ENCODE data around the gene CEP112. TPM values are rescaled to one million over a fixed set of nuclear protein-coding genes. Genes with fewer than 3 reads are reported as not detected.

CEP112 gene
- total RNA-seq, 1 donor from 2014 or later, result 14.5 TPM

- intact Hi-C loops (cut with micrococcal nuclease), result loop anchor here (10.0 kb wide), 1 partner anchor 195 kb away; no protein-coding TSS in a partner anchor
- H3K36me3 ChIP-seq, result peaks cover 37% of the 10 kb centered on the region
- DNase-seq, result no peak
- H3K4me1 ChIP-seq, result no peaks in the 10 kb centered on the region
- H3K27ac ChIP-seq (replicated peaks), result no peak overlapping the region
- TF ChIP-seq CTCF (IDR thresholded peaks at IDR 0.05; ENCODE audit: borderline replicate concordance), result no peak
- no peaks in the 10 kb centered on the region for H3K27me3 ChIP-seq (ENCODE audit: low read depth)
- H3K9me3 ChIP-seq (replicated peaks), result peaks cover 36% of the 10 kb centered on the region
- H3K4me3 ChIP-seq, result no peak overlapping the region
Observed at GRCh38 chr17:65959630-65960029, 232.3 kb downstream of the CEP112 start.

DNA sequence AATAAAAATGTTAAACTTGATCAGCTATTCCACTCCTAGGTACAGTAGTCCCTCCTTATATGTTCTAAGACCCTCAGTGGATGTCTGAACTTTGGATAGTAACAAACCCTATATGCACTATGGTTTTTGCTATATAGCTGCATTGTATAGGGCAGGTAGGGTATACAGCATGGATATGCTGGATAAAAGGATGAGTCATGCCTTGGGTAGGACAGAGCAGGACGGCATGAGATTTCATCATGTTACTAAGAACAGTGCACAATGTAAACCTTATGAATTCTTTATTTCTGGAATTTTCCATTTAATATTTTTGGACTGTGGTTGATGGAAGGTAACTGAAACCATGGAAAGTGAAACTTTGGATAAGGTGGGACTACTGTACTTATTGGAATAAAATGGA, 235.1 kb downstream of the CEP112 start:
- DNase-seq, result no peak
- H3K9me3 ChIP-seq (replicated peaks), result peaks cover 43% of the 10 kb centered on the region
- intact Hi-C loops (cut with micrococcal nuclease), result no loop called here
- peaks cover 41% of the 10 kb centered on the region for H3K36me3 ChIP-seq
- no peaks in the 10 kb centered on the region for H3K27me3 ChIP-seq (ENCODE audit: low read depth)
- no peaks in the 10 kb centered on the region for H3K4me1 ChIP-seq
- no peak for TF ChIP-seq CTCF (IDR thresholded peaks at IDR 0.05; ENCODE audit: borderline replicate concordance)
- H3K27ac ChIP-seq (replicated peaks), result no peak overlapping the region
- no peak overlapping the region for H3K4me3 ChIP-seq

DNA sequence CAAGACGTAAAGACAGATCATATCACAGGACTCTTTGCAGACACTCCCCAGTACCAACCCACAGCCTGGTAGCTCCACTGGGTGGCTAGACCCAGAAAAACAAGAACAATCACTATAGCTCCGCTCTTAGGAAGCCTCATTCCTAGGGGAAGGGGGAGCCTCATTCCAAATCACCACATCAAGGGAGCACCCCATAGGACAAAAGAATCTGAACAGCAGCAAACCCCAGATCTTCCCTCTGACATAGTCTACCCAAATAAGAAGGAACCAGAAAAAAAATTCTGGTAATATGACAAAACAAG, 237.8 kb downstream of the CEP112 start:
- TF ChIP-seq CTCF (IDR thresholded peaks at IDR 0.05; ENCODE audit: borderline replicate concordance), result no peak
- H3K9me3 ChIP-seq (replicated peaks), result peaks cover 42% of the 10 kb centered on the region
- intact Hi-C loops (cut with micrococcal nuclease), result no loop called here

DNA sequence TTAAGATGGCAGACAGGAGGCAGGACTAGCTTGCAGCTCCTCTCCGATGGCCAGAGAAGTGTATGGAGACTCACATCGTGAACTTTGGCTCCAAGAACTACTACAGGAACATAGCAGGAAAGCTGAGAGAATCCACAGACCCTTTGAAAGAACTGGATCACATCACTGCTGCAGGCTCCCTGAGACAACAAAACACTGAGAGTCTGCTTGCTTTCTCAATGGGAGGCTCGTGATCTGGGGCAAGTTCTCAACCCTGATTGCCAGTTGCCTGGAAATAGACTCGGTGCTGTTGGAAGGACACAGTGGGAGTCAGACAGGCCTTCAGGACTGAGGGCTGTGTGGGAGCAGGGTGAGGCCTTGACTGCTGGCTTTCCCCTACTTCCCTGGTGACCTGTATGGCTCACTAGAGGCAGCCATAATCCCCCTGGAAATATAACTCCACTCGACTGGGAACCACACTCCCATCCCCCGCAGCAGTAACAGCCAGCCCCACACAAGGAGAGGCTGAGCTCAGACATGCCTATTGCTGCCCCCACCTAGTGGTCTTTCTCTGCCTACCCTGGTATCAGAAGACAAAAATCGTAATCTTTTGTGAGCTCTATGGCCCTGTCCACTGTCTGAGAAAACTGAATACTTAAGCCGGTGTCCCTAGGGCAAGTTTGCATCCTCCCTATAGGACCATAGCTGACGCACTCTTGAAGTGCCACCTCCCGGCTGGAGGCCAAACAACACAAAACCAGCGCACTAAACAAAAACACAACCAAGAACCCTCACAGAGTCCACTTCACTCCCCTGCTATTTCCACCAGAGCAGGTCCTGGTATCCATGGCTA, 238.4 kb downstream of the CEP112 start:
- TF ChIP-seq CTCF (IDR thresholded peaks at IDR 0.05; ENCODE audit: borderline replicate concordance), result no peak
- intact Hi-C loops (cut with micrococcal nuclease), result no loop called here
- DNase-seq, result no peak
- no peaks in the 10 kb centered on the region for H3K27me3 ChIP-seq (ENCODE audit: low read depth)
- H3K4me1 ChIP-seq, result no peaks in the 10 kb centered on the region
- H3K36me3 ChIP-seq, result peaks cover 22% of the 10 kb centered on the region
- H3K4me3 ChIP-seq, result no peak overlapping the region
- peaks cover 36% of the 10 kb centered on the region for H3K9me3 ChIP-seq (replicated peaks)
- H3K27ac ChIP-seq (replicated peaks), result no peak overlapping the region

More for the DNA sequence above, 237.8 kb downstream of the CEP112 start:
- no peaks in the 10 kb centered on the region for H3K27me3 ChIP-seq (ENCODE audit: low read depth)
- DNase-seq, result no peak
- no peak overlapping the region for H3K4me3 ChIP-seq
- H3K36me3 ChIP-seq, result peaks cover 28% of the 10 kb centered on the region
- H3K4me1 ChIP-seq, result no peaks in the 10 kb centered on the region
- H3K27ac ChIP-seq (replicated peaks), result no peak overlapping the region

- intact Hi-C loops (cut with micrococcal nuclease), result no loop called here
- H3K36me3 ChIP-seq, result peaks cover 14% of the 10 kb centered on the region
- no peak overlapping the region for H3K4me3 ChIP-seq
- H3K27ac ChIP-seq (replicated peaks), result no peak overlapping the region
- no peak for DNase-seq
- peaks cover 27% of the 10 kb centered on the region for H3K9me3 ChIP-seq (replicated peaks)
- H3K27me3 ChIP-seq (ENCODE audit: low read depth), result no peaks in the 10 kb centered on the region
- TF ChIP-seq CTCF (IDR thresholded peaks at IDR 0.05; ENCODE audit: borderline replicate concordance), result no peak
- H3K4me1 ChIP-seq, result no peaks in the 10 kb centered on the region
Observed at GRCh38 chr17:65952586-65952985, 239.3 kb downstream of the CEP112 start.
